SK-N-SH (cell line): ENCODE results near the gene LTA4H. TPM values are rescaled to one million over a fixed set of nuclear protein-coding genes. Genes with fewer than 3 reads are reported as not detected.

Experiments
- CTCF ChIA-PET: fragments of 300-600, 350-600 bp; formaldehyde crosslinking; extraction: SDS; loops from one replicate; lab custom pipeline; 2021; lab: Yijun Ruan, JAX
- POLR2A ChIA-PET: fragments of 350-600 bp; sonication (Branson Sonifier 250); formaldehyde crosslinking; extraction: SDS; loops from one replicate; lab custom pipeline; 2020; ENCODE audit warnings: antibody characterized with exemption, inconsistent platforms; lab: Yijun Ruan, JAX
- DNase-seq: peaks from one replicate; pipeline ENCODE4 v3.0.0; 2012
- H2AFZ ChIP-seq: fragments of 200-600 bp; sonication (generic); 2 replicates; pipeline ENCODE4 v1.8.1; 2016; ENCODE audit warnings: antibody characterized with exemption, mild to moderate bottlenecking, low read depth
- H3F3A ChIP-seq: fragments of 200-600 bp; sonication (generic); replicated peaks from 2 replicates; pipeline ENCODE3; 2016; ENCODE audit warnings: antibody characterized with exemption, mild to moderate bottlenecking; ENCODE audit not compliant: insufficient read depth
- H3K27ac ChIP-seq, 2 experiments: fragments of 200-500 bp in 1 of 2; fragments of 200-600 bp in 1 of 2; sonication (Bioruptor generic) in 1 of 2; sonication (generic), shearing (Covaris generic) in 1 of 2; 2 replicates each; pipeline versions ENCODE4 v1.5.1 to v1.6.1; 2014 to 2016; ENCODE audit warnings: low read depth in 2 of 2, inconsistent platforms in 1 of 2, low read length in 1 of 2, mild to moderate bottlenecking in 1 of 2, mixed read lengths in 1 of 2
- H3K27me3 ChIP-seq: fragments of 200-600 bp; sonication (generic), shearing (Covaris generic); 2 replicates; pipeline ENCODE4 v1.6.1; 2016; ENCODE audit warnings: mixed run types; ENCODE audit not compliant: insufficient read depth
- H3K36me3 ChIP-seq, 2 experiments: fragments of 200-500 bp in 1 of 2; fragments of 200-600 bp in 1 of 2; sonication (Bioruptor generic) in 1 of 2; sonication (generic) in 1 of 2; replicated peaks in 1 of 2; 2 replicates each; pipeline versions ENCODE3 to v1.5.1; 2014 to 2016; ENCODE audit warnings: low read length in 1 of 2, mild to moderate bottlenecking in 1 of 2; ENCODE audit not compliant: insufficient read depth in 2 of 2, control insufficient read depth in 1 of 2
- H3K4me1 ChIP-seq, 2 experiments: fragments of 200-500 bp in 1 of 2; fragments of 200-600 bp in 1 of 2; sonication (Bioruptor generic) in 1 of 2; sonication (generic), shearing (Covaris generic) in 1 of 2; 2 replicates each; pipeline versions ENCODE4 v1.5.1 to v1.6.1; 2014 to 2016; ENCODE audit warnings: low read depth in 1 of 2, low read length in 1 of 2, mixed run types in 1 of 2; ENCODE audit not compliant: insufficient read depth in 2 of 2, control insufficient read depth in 1 of 2
- H3K4me2 ChIP-seq: fragments of 200-600 bp; sonication (generic), shearing (Covaris generic); 2 replicates; pipeline ENCODE4 v1.6.1; 2017; ENCODE audit warnings: mixed run types
- H3K4me3 ChIP-seq, 2 experiments: fragments of 200-500 bp in 1 of 2; fragments of 200-600 bp in 1 of 2; sonication (Bioruptor generic) in 1 of 2; sonication (generic), shearing (Covaris generic) in 1 of 2; 2 replicates each; pipeline versions ENCODE4 v1.5.1 to v1.8.1; 2014 to 2016; ENCODE audit warnings: low read depth in 2 of 2, inconsistent platforms in 1 of 2, low read length in 1 of 2, mild to moderate bottlenecking in 1 of 2, mixed read lengths in 1 of 2, moderate library complexity in 1 of 2
- H3K79me2 ChIP-seq: fragments of 200-600 bp; sonication (generic); 2 replicates; pipeline ENCODE4 v1.8.1; 2017; ENCODE audit warnings: mild to moderate bottlenecking; ENCODE audit not compliant: insufficient read depth
- H3K9ac ChIP-seq: fragments of 200-600 bp; sonication (generic); 2 replicates; pipeline ENCODE4 v1.6.1; 2017; ENCODE audit warnings: mixed run types
- H3K9me2 ChIP-seq: fragments of 200-600 bp; sonication (generic); 2 replicates; pipeline ENCODE4 v1.6.1; 2017; ENCODE audit warnings: mixed run types
- H3K9me3 ChIP-seq: fragments of 200-600 bp; sonication (generic); 2 replicates; pipeline ENCODE4 v1.6.1; 2017; ENCODE audit warnings: mixed run types, mild to moderate bottlenecking, moderate library complexity
- H4K20me1 ChIP-seq: fragments of 200-600 bp; sonication (generic); 2 replicates; pipeline ENCODE4 v1.6.1; 2017; ENCODE audit warnings: mild to moderate bottlenecking, mixed run types; ENCODE audit not compliant: insufficient read depth
- EZH2phosphoT487 ChIP-seq: fragments of 200-600 bp; sonication (generic); IDR thresholded peaks from 2 replicates; pipeline ENCODE4 v1.6.1; 2017; ENCODE audit warnings: low read depth, mixed run types, mild to moderate bottlenecking, antibody characterized with exemption, moderate library complexity, borderline replicate concordance
- FOXJ3 ChIP-seq: sonication (generic); formaldehyde crosslinking; IDR thresholded peaks from 2 replicates; pipeline ENCODE4 v1.5.1; 2020; ENCODE audit warnings: mild to moderate bottlenecking, missing genetic modification reagents
- FOXM1 ChIP-seq: IDR thresholded peaks from 2 replicates; pipeline ENCODE4 v1.4.0; 2012; ENCODE audit warnings: low read depth, mild to moderate bottlenecking
- GABPA ChIP-seq: IDR thresholded peaks from 2 replicates; pipeline ENCODE4 v1.4.0; 2012; ENCODE audit warnings: low read depth, mild to moderate bottlenecking
- GATA2 ChIP-seq: sonication (generic); formaldehyde crosslinking; IDR thresholded peaks from 2 replicates; pipeline ENCODE4 v1.5.0; 2020; ENCODE audit warnings: mild to moderate bottlenecking, missing genetic modification reagents
- JUND ChIP-seq: IDR thresholded peaks from 2 replicates; pipeline ENCODE4 v1.4.0; 2012
- MEF2A ChIP-seq: IDR thresholded peaks from 2 replicates; pipeline ENCODE4 v1.4.0; 2012; ENCODE audit warnings: low read depth, borderline replicate concordance
- MXI1 ChIP-seq: IDR thresholded peaks from 2 replicates; pipeline ENCODE4 v1.6.1; 2012; ENCODE audit warnings: mild to moderate bottlenecking, low read depth, low read length, improper control_type of control experiment
- RFX5 ChIP-seq: IDR thresholded peaks from 2 replicates; pipeline ENCODE4 v1.6.1; 2012; ENCODE audit warnings: mild to moderate bottlenecking, improper control_type of control experiment, low read length
- SMC3 ChIP-seq: IDR thresholded peaks from 2 replicates; pipeline ENCODE4 v1.6.1; 2012; ENCODE audit warnings: low read depth, low read length, improper control_type of control experiment
- TAF1 ChIP-seq: IDR thresholded peaks from 2 replicates; pipeline ENCODE4 v1.6.1; 2012; ENCODE audit warnings: low read depth, mild to moderate bottlenecking, low read length, moderate library complexity, borderline replicate concordance
- TEAD4 ChIP-seq: IDR thresholded peaks from 2 replicates; pipeline ENCODE4 v1.4.0; 2012; ENCODE audit warnings: mild to moderate bottlenecking, borderline replicate concordance; ENCODE audit not compliant: insufficient read depth
- YY1 ChIP-seq: IDR thresholded peaks from 2 replicates; pipeline ENCODE4 v1.4.0; 2012; ENCODE audit warnings: low read depth, mild to moderate bottlenecking
- WGBS: methylation state at CpG from one replicate; pipeline ENCODE4 v1.1.6; 2017; ENCODE audit warnings: low lambda C conversion rate; 5-methylcytosine and 5-hydroxymethylcytosine counted together
- polyA plus RNA-seq, 3 experiments: library from polyadenylated mRNA; depleted of rRNA; stranded (reverse); fragments of >200 nt; gene quantifications; 2 replicates each; pipeline ENCODE4 v1.2.3, GENCODE V29; 2012
- TF ChIP-seq, protein P1 (sequence below): IDR thresholded peaks from 2 replicates; pipeline ENCODE4 v1.4.0; 2012; ENCODE audit warnings: low read depth, borderline replicate concordance
- TF ChIP-seq, protein P2 (sequence below): fragments of 150-350 bp; IDR thresholded peaks from 2 replicates; pipeline ENCODE4 v1.6.1; 2017; ENCODE audit warnings: antibody characterized with exemption, low read length, low read depth, borderline replicate concordance
- TF ChIP-seq, protein P3 (sequence below): fragments of 150-350 bp; IDR thresholded peaks from 2 replicates; pipeline ENCODE4 v1.6.1; 2016; ENCODE audit warnings: mild to moderate bottlenecking, low read depth, low read length
- TF ChIP-seq, protein P4 (sequence below): IDR thresholded peaks from 2 replicates; pipeline ENCODE4 v1.4.0; 2012; ENCODE audit warnings: low read depth

Gene LTA4H
- polyA plus RNA-seq, 1 of the 3 experiments (the other 2 are of a cell fraction): 55.9 TPM

DNA sequence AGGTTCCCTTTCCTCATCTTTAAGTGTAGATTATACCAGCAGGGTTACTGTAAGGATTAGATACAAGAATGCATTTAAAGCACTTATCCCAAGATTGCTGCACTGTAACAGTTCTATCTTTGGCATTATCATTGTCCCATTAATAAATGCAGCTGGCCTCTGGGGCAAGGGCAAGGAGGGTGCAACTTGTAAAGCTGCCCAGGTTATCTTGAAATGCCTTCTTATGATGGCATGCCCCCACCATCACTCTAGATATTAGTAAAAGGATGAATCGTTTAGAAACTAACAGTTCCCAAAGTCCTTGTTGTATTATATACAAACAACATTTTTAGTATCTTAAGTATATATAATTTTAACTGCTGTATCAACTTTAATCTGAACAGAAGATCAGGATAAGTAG, 6.8 kb downstream of the LTA4H start:
- Histone ChIP-seq H3K9me2 (no peaks in the 10 kb centered on the region), H3K9ac (no peak overlapping the region), H3K9me3 (no peaks in the 10 kb centered on the region), H3F3A (no peaks in the 10 kb centered on the region), H3K4me1 (peaks cover under 1 to 7% of the 10 kb centered on the region in 2 experiments; a peak in 3 of 4 replicates), H3K4me2 (no peak overlapping the region), H2AFZ (no peak overlapping the region), H3K27me3 (no peaks in the 10 kb centered on the region), H3K27ac (no peak overlapping the region), H4K20me1 (no peaks in the 10 kb centered on the region; the same call in 1 of the 2 replicates), H3K79me2 (peaks cover 27% of the 10 kb centered on the region), H3K36me3 (peaks cover 20 to 36% of the 10 kb centered on the region in 2 experiments), H3K4me3 (no peak overlapping the region)
- no peak for DNase-seq
- WGBS: 89% methylated on average over 1 of the region's 1 CpG
- POLR2A ChIA-PET: no interaction called here
- CTCF ChIA-PET: interaction anchor here (1.1 kb wide), 1 partner anchor 30 kb away, joined by 5 read pairs; no protein-coding TSS in a partner anchor
- TF ChIP-seq, protein P1, sequence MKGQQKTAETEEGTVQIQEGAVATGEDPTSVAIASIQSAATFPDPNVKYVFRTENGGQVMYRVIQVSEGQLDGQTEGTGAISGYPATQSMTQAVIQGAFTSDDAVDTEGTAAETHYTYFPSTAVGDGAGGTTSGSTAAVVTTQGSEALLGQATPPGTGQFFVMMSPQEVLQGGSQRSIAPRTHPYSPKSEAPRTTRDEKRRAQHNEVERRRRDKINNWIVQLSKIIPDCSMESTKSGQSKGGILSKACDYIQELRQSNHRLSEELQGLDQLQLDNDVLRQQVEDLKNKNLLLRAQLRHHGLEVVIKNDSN: no peak
- no peak for TF ChIP-seq RFX5
- no peak for TF ChIP-seq SMC3
- no peak for TF ChIP-seq TAF1
- TF ChIP-seq GATA2: no peak
- TF ChIP-seq GABPA: no peak
- no peak for TF ChIP-seq EZH2phosphoT487
- TF ChIP-seq TEAD4: no peak
- TF ChIP-seq, protein P2, sequence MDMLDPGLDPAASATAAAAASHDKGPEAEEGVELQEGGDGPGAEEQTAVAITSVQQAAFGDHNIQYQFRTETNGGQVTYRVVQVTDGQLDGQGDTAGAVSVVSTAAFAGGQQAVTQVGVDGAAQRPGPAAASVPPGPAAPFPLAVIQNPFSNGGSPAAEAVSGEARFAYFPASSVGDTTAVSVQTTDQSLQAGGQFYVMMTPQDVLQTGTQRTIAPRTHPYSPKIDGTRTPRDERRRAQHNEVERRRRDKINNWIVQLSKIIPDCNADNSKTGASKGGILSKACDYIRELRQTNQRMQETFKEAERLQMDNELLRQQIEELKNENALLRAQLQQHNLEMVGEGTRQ: no peak
- TF ChIP-seq FOXJ3 (CRISPR knock-in tag): no peak
- no peak for TF ChIP-seq FOXM1
- TF ChIP-seq MEF2A: no peak
- no peak for TF ChIP-seq JUND
- TF ChIP-seq MXI1: no peak
- no peak for TF ChIP-seq YY1
- TF ChIP-seq, protein P3, sequence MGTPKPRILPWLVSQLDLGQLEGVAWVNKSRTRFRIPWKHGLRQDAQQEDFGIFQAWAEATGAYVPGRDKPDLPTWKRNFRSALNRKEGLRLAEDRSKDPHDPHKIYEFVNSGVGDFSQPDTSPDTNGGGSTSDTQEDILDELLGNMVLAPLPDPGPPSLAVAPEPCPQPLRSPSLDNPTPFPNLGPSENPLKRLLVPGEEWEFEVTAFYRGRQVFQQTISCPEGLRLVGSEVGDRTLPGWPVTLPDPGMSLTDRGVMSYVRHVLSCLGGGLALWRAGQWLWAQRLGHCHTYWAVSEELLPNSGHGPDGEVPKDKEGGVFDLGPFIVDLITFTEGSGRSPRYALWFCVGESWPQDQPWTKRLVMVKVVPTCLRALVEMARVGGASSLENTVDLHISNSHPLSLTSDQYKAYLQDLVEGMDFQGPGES: no peak
- TF ChIP-seq, protein P4, sequence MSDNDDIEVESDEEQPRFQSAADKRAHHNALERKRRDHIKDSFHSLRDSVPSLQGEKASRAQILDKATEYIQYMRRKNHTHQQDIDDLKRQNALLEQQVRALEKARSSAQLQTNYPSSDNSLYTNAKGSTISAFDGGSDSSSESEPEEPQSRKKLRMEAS: no peak
